ENCODE measurements around the gene MYDGF. TPM values are rescaled to one million over a fixed set of nuclear protein-coding genes. Genes with fewer than 3 reads are reported as not detected.

The MYDGF gene
- total and polyA plus RNA-seq, 2 of the 13 experiments (the other 11 are each of a cell fraction or from before 2014, with no cell fraction given), result 116 to 198 TPM

GRCh38 chr19:4705413-4706131 is 35.4 kb upstream of the MYDGF start (continued):
- peak; percentile 59; the same call in 1 of the 2 replicates for TF ChIP-seq TFAP4 (IDR thresholded peaks at IDR 0.05; ENCODE audit: borderline replicate concordance, low read depth)
- TF ChIP-seq MAFK (conservative IDR thresholded peaks at IDR 0.05 in 1 of 2, IDR thresholded peaks at IDR 0.05 in 1 of 2; ENCODE audit: low read length in 2 of 2), result no peak
- TF ChIP-seq HOXD1 (CRISPR knock-in tag; IDR thresholded peaks at IDR 0.05), result no peak
- TF ChIP-seq POLR2AphosphoS5 (IDR thresholded peaks at IDR 0.05; ENCODE audit: low read depth, low read length), result peak; percentile 74
- TF ChIP-seq ZFP36 (IDR thresholded peaks at IDR 0.05; ENCODE audit: borderline replicate concordance, low read depth, low read length, partially characterized antibody), result no peak
- TF ChIP-seq SMAD9 (CRISPR knock-in tag; IDR thresholded peaks at IDR 0.05), result no peak
- peak; percentile 96 for TF ChIP-seq ZNF687 (CRISPR knock-in tag; IDR thresholded peaks at IDR 0.05)
- peak; percentile 66; the same call in 1 of the 2 replicates for TF ChIP-seq ARID5B (CRISPR knock-in tag; IDR thresholded peaks at IDR 0.05)
- TF ChIP-seq TIGD3 (CRISPR knock-in tag; IDR thresholded peaks at IDR 0.05; ENCODE audit: borderline replicate concordance), result no peak
- no peak for TF ChIP-seq ZNF709 (CRISPR knock-in tag; IDR thresholded peaks at IDR 0.05)
- no peak for TF ChIP-seq MATR3 (CRISPR knock-in tag; IDR thresholded peaks at IDR 0.05)
- TF ChIP-seq KDM2A (CRISPR knock-in tag; IDR thresholded peaks at IDR 0.05; ENCODE audit: borderline replicate concordance, low read depth), result no peak
- no peak for TF ChIP-seq NCOA1 (CRISPR knock-in tag; IDR thresholded peaks at IDR 0.05)
- peak; percentile 44; the same call in 1 of the 2 replicates for TF ChIP-seq ZFY (CRISPR knock-in tag; IDR thresholded peaks at IDR 0.05)
- no peak for TF ChIP-seq ZNF580 (CRISPR knock-in tag; IDR thresholded peaks at IDR 0.05; ENCODE audit: borderline replicate concordance, low read depth)
- TF ChIP-seq ZNF710 (CRISPR knock-in tag; IDR thresholded peaks at IDR 0.05; ENCODE audit: borderline replicate concordance), result peak; percentile 70; the same call in 1 of the 2 replicates

All from HepG2 (cell line).